Right ventricle myocardium inferior (tissue), 1 donor: ENCODE measurements around the gene MT1X. TPM values are rescaled to one million over a fixed set of nuclear protein-coding genes. Genes with fewer than 3 reads are reported as not detected.
"Not testable (repeated sequence)": the region's sequence is repeated elsewhere in the genome, so short reads cannot be mapped to it uniquely, and the experiment has no call there.

ENCODE experiments used
- ATAC-seq: fragments of 200-7000 bp; cut with Tn5 transposase; one replicate; pipeline ENCODE4 v1.9.1; 2020; ENCODE audit warnings: mild to moderate bottlenecking, moderate library complexity
- DNase-seq: peaks from one replicate; pipeline ENCODE4 v3.0.0; 2021; ENCODE audit errors: missing footprints
- intact Hi-C: fragments of 100-400 bp; cut with DNase I; formaldehyde crosslinking; loops from one replicate; pipeline ENCODE4 v1.11.0; 2022
- total RNA-seq: library from RNA; stranded (reverse); fragmentation: NEBNext Ultra II Directional; extraction: Animal tissue kit (Norgen Biotek cat#: 25700); gene quantifications from one replicate; pipeline ENCODE4 v1.2.1, GENCODE V29; 2021
- donor health status: DM: no; HTN: yes; CAD: no; lungs with severe emphysema.

Gene MT1X
- total RNA-seq, 1 donor from 2014 or later = 108 TPM

GRCh38 chr16:56697456-56698155 is 15.3 kb downstream of the MT1X start:
- no peak for ATAC-seq
- intact Hi-C loops = no loop called here

DNA sequence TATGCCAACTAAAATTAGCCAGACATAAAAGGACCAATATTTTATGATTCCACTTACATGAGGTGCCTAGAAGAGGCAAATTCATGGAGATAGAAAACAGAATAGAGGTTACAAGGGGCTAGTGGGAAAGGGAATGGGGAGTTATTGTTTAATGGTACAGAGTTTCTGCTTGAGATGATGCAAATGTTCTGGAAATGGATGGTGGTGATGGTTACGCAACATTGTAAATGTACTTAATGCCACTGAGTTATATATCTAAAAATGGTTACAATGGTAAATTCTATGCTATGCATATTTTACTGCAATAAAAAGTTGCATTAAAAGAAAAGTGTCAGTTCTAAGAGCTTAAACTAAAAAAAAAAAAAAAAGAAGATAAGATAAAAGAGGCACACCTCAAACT is 17.9 kb downstream of the MT1X start:
- intact Hi-C loops = no loop called here
- no peak for DNase-seq
- no peak for ATAC-seq

More at GRCh38 chr16:56697456-56698155, 15.3 kb downstream of the MT1X start:
- no peak for DNase-seq

DNA sequence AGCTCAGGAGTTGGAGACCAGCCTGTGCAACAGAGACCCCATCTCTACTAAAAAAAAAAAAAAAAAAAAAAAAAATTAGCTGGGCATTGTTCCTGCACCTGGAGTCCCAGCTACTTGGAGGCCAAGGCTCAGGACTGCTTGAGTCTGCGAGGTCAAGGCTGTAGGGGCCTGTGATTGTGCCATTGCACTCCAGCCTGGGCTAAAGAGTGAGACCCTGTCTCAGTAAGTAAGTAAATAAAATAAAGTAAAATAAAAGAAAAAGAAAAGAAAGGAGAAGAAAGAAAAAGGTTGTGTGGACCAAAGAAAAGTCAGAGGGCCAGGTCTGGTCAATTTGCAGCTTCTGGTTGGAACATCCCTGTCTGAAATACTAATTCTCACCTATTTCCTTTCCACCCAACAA is 18.4 kb downstream of the MT1X start:
- DNase-seq (no peak), ATAC-seq (no peak)

DNA sequence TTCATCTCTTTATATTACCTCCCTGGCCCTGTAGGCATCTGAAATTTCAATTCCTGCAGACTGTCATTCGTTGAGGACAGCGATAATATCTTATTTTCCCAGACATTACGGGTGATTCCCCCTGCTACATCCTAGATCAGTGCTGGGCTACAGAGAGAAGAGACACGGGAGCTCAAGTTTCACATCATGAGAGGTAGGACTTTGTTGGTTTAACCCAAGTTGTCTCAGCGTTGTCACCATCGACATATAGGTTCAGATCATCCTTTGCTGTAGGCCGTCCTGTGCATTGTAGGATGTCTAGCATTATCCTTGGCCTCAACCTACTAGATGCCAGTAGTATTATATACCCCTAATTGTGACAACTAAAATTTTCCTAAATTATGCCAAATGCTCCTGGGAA is 19.3 kb downstream of the MT1X start:
- DNase-seq = no peak
- no peak for ATAC-seq
- intact Hi-C loops = no loop called here

More for the DNA sequence above, 18.4 kb downstream of the MT1X start:
- intact Hi-C loops = no loop called here

DNA sequence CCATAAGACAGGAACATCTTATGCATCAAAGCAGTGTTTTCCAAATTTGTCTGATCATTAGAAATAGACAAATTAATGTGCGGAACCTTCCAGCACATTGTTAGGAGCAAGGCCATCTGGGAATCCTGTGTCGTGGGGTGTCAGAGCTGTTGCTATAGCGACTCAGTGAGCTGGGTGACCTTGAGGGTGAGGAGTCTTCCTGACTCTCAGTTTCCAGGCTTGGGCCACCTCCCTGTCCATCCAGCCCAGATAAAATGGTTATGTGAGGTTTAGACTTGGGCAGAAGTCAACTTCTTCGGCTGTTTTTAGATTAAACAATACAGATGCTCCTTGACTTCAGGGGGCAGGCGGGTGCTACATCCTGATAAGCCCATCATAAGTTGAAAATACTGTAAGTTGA is 20.6 kb downstream of the MT1X start:
- no peak for ATAC-seq
- intact Hi-C loops = loop anchor here (1.0 kb wide), 4 partner anchors 30 to 189 kb away; no protein-coding TSS in a partner anchor
- no peak for DNase-seq

- no peak for DNase-seq
- no peak for ATAC-seq
- intact Hi-C loops = no loop called here
These were observed 26.5 kb downstream of the MT1X start for GRCh38 chr16:56708525-56709442.

DNA sequence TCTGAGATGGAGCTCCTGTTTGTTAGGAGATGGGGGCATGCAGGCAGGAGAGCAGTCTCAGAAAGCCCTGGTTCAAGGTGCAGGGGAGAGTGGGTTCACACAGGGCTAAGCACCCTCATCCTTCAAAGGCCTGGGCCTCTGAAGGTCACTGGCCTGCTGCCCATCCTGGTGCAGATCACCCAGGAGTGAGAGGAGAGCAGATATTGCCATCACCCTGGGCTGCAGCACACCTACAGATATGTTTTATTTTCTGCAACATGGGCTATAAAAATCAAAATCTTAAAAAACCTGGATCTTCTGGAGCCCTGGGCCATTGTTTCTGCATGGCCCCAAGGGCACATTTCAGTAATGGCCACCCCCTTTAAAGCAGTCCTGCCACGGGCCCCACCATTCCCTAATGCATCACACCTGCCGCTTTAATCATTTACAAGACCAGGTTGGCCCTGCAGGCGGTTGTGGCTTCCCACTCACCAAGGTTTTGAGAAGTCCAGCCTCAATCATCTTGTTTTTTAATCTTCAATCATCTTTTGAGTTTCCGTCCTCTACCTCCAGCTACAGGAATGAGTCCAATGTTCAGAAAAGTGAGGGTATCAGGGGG is 27.3 kb downstream of the MT1X start:
- intact Hi-C loops = no loop called here
- no peak for DNase-seq
- ATAC-seq = no peak

DNA sequence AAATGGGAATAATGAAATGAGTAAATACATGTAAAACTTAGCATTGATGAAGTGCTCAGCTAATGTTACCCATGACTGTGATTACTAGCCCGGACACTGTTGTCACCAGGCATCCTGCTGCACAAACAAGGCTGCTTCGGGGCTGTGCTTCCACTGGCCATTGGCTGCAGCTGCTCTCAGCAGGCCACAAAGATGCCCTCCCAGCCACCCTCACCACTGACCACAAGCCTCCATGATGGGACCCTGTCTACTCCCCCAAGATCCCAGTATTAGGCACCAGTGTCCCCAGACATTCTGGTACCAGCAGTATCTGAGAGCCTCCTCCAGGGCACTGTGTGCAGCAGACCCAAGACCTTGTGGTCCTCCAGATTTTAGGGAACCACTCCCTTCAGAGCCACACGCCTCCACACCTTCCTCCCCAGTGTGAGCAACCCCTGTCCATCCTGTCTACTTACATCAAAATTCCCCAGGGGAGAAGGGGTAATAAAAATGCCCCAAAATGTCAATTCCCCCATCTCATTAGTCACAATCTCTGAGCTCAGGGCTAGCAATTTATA is 28.0 kb downstream of the MT1X start:
- intact Hi-C loops = no loop called here
- no peak for DNase-seq
- no peak for ATAC-seq

DNA sequence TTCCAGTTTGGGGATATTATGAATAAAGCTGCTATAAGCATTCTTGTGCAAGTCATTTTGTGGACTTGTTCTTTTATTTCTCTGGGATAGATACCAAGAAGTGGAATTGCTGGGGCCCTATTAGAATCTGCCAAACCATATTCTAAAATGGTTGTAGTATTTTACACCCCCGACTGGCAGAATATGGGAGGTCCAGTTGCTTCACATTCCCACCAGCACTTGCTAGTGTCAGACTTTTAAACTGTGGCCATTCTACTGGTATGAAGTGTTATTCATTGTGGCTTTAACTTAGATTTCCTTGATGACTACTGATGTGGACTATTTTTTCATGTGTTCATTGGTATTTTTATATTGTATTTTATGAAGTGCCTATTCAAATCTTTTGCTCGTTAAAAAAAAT is 29.6 kb downstream of the MT1X start:
- no peak for ATAC-seq
- DNase-seq = no peak
- intact Hi-C loops = no loop called here

DNA sequence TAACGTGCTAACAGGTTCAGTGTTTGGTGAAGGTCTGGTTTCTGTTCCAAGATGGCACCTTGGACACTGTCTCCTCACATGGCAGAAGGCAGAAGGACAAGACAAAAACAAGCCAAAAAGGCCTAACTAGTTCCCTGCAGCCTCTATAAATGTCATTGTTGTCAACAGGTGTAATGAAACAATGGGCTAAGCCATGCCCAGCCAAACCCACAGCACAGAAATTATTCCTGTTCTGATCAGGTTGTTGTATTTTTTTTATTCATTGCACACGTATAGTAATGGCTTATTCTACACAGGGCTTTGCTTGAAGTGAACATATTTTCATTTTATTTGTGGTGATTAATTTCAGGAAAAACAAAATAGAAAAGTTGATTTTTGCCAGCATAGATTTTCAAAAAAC is 31.5 kb downstream of the MT1X start:
- intact Hi-C loops = no loop called here
- ATAC-seq (no peak), DNase-seq (no peak)

DNA sequence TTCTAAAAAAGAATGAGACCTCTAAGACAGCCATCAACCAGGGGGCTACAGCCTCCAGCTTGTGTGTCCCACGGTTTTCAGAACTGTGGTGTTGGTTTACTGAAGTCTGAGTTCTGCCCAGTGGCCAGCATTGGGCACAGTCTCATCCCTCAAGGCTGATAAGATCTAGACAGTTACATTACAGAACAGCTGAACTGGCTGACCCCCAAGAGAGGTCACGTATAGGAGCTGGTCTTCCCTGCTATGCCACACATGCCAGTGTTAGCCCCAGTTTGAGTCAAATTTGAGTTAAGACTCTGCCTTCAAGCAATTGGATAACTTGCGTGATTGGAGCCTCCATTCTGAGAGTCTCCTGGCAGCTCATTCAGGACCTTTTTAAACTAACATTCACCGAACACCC is 32.9 kb downstream of the MT1X start:
- ATAC-seq (no peak), DNase-seq (no peak)
- intact Hi-C loops = no loop called here

- no peak for DNase-seq
These were observed 34.5 kb downstream of the MT1X start for GRCh38 chr16:56716761-56717160.

GRCh38 chr16:56717532-56717931 is 35.3 kb downstream of the MT1X start:
- DNase-seq, intact Hi-C loops, ATAC-seq: not testable (repeated sequence)

More at GRCh38 chr16:56716761-56717160, 34.5 kb downstream of the MT1X start:
- ATAC-seq = no peak
- intact Hi-C loops = no loop called here

- intact Hi-C loops = no loop called here
- no peak for ATAC-seq
These were observed 40.1 kb downstream of the MT1X start for GRCh38 chr16:56722200-56722842.

DNA sequence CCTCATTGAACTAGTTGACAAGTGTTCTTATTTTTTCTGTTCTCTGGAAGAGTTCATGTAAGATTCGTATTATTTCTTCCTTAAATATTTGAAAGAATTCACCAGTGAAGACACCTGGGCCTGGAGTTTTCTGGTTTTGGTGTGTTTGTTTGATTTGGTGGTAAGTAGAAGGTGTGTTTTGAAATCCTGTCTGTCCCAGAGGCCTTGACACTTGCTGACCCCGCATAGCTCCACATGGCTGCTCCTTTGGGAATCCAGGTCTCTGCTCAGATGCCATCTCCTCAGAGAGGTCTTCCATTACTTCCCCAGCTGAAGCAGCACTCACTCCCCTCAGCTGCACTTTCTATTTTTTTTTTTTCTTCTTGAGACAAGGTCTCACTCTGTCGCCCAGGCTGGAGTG is 41.9 kb downstream of the MT1X start:
- intact Hi-C loops = no loop called here
- ATAC-seq (no peak), DNase-seq (no peak)

More at GRCh38 chr16:56722200-56722842, 40.1 kb downstream of the MT1X start:
- DNase-seq = no peak

DNA sequence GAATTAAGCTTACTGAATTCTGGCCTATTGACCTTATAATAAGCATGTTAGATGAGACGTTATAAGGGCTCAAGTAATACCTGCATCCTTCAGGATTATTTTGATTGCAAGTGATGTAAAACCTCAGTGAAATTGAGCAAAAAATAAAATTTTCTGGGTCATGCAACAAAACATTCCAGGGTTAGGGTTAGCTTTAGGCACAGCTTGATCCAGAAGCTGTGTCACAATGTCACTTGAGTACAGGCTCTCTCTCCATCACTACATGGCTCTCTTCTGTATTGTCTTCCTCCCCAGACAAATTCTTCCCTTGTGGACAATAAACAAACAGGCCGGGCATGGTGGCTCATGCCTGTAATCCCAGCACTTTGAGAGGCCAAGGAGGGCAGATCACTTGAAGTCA is 44.0 kb downstream of the MT1X start:
- intact Hi-C loops = no loop called here
- DNase-seq = no peak
- ATAC-seq = no peak

DNA sequence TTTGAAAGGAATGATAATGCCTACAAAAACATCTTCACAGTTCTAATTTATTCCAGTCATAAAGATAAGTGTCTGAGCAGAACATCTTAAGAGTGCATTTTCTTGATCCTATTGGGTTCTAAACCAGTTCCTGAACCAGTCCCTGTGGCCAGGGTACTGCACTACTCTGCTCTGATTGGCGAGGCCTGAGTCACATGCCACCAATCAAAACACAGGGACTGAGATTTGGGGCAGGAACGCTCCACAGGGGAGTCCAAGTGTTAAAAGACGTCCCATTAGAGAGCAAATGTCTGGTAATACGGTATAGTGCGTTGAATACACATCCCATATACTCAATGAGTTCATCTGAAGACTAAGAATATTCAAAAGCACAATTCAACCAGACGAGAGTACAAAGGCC is 44.7 kb downstream of the MT1X start:
- intact Hi-C loops = no loop called here
- ATAC-seq = no peak
- no peak for DNase-seq

DNA sequence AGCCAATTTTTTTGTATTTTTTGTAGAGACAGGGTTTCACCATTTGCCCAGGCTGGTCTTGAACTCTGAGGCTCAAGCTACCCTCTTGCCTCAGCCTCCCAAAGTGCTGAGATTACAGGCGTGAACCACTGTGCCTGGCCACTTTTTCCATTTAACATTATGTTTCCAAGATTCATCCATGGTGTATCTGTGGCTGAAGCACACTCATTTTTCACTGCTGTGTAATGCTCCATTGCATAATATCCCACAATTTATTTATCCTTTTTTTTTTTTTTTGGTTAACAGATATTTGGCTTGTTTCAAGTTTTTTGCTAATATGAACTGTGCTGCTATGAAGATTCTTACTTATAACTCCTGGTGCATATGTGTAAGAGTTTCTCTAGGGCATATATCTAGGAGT is 45.8 kb downstream of the MT1X start:
- no peak for ATAC-seq
- intact Hi-C loops = no loop called here
- no peak for DNase-seq
